HepG2 (cell line): ENCODE measurements around the gene GHRH. TPM values are rescaled to one million over a fixed set of nuclear protein-coding genes. Genes with fewer than 3 reads are reported as not detected.
A peak's percentile ranks its signal among the peaks of the same experiment; 100 is the strongest.

Source experiments
- AHR ChIP-seq: IDR thresholded peaks from 2 replicates; pipeline ENCODE4 v1.6.1; 2018; ENCODE audit warnings: missing genetic modification reagents, missing compliant biosample characterization
- BRD4 ChIP-seq: sonication (generic); formaldehyde crosslinking; IDR thresholded peaks from 2 replicates; pipeline ENCODE4 v1.4.0; 2020; ENCODE audit warnings: missing genetic modification reagents
- CCDC6 ChIP-seq: sonication (generic); formaldehyde crosslinking; IDR thresholded peaks from 2 replicates; pipeline ENCODE4 v1.8.1; 2022; ENCODE audit warnings: mild to moderate bottlenecking, missing genetic modification reagents, moderate library complexity
- CREM ChIP-seq, 2 experiments: sonication (generic) in 1 of 2; formaldehyde crosslinking in 1 of 2; IDR thresholded peaks; 2 replicates each; pipeline versions ENCODE4 v1.4.0 to v1.6.1; 2016 to 2020; ENCODE audit warnings: antibody characterized with exemption in 1 of 2, mild to moderate bottlenecking in 1 of 2, missing genetic modification reagents in 1 of 2
- ETV6 ChIP-seq: sonication (generic); formaldehyde crosslinking; conservative IDR thresholded peaks from 2 replicates; pipeline ENCODE4 v1.4.0; 2020; ENCODE audit warnings: missing genetic modification reagents
- FOXC1 ChIP-seq: sonication (generic); formaldehyde crosslinking; IDR thresholded peaks from 2 replicates; pipeline ENCODE4 v1.8.0; 2022; ENCODE audit warnings: mild to moderate bottlenecking, missing genetic modification reagents, borderline replicate concordance
- MAF1 ChIP-seq: sonication (generic); formaldehyde crosslinking; IDR thresholded peaks from 2 replicates; pipeline ENCODE4 v1.5.0; 2020; ENCODE audit warnings: missing genetic modification reagents, borderline replicate concordance
- MTF1 ChIP-seq: sonication (generic); formaldehyde crosslinking; IDR thresholded peaks from 2 replicates; pipeline ENCODE4 v1.5.0; 2020; ENCODE audit warnings: missing genetic modification reagents
- ONECUT2 ChIP-seq: sonication (generic); formaldehyde crosslinking; IDR thresholded peaks from 2 replicates; pipeline ENCODE4 v1.4.0; 2020; ENCODE audit warnings: missing genetic modification reagents
- REPIN1 ChIP-seq: sonication (generic); formaldehyde crosslinking; IDR thresholded peaks from 2 replicates; pipeline ENCODE4 v1.8.0; 2022; ENCODE audit warnings: missing genetic modification reagents, low read depth, mild to moderate bottlenecking, borderline replicate concordance
- RFX5 ChIP-seq: IDR thresholded peaks from 2 replicates; pipeline ENCODE4 v1.6.1; 2011; ENCODE audit warnings: low read depth, low read length, improper control_type of control experiment
- RFXAP ChIP-seq: sonication (generic); formaldehyde crosslinking; IDR thresholded peaks from 2 replicates; pipeline ENCODE4 v1.4.0; 2020; ENCODE audit warnings: missing genetic modification reagents, borderline replicate concordance
- RNF2 ChIP-seq: fragments of 450-650 bp; conservative IDR thresholded peaks from 2 replicates; pipeline ENCODE4 v1.6.1; 2016; ENCODE audit warnings: low read depth
- SATB2 ChIP-seq: sonication (generic); formaldehyde crosslinking; IDR thresholded peaks from 2 replicates; pipeline ENCODE4 v1.5.0; 2020; ENCODE audit warnings: missing genetic modification reagents
- SP2 ChIP-seq: sonication (generic); formaldehyde crosslinking; IDR thresholded peaks from 2 replicates; pipeline ENCODE4 v1.5.1; 2020; ENCODE audit warnings: mild to moderate bottlenecking, missing genetic modification reagents
- SRF ChIP-seq: IDR thresholded peaks from 2 replicates; pipeline ENCODE4 v1.6.1; 2011; ENCODE audit warnings: mild to moderate bottlenecking, low read depth, low read length, moderate library complexity
- THRA ChIP-seq: sonication (generic); formaldehyde crosslinking; IDR thresholded peaks from 2 replicates; pipeline ENCODE4 v1.4.0; 2020; ENCODE audit warnings: missing genetic modification reagents, borderline replicate concordance
- YEATS4 ChIP-seq: sonication (generic); formaldehyde crosslinking; IDR thresholded peaks from 2 replicates; pipeline ENCODE4 v1.4.0; 2020; ENCODE audit warnings: missing genetic modification reagents, borderline replicate concordance
- ZBTB43 ChIP-seq: sonication (generic); formaldehyde crosslinking; conservative IDR thresholded peaks from 2 replicates; pipeline ENCODE4 v1.4.0; 2020; ENCODE audit warnings: missing genetic modification reagents
- ZFP90 ChIP-seq: sonication (generic); formaldehyde crosslinking; IDR thresholded peaks from 2 replicates; pipeline ENCODE4 v1.8.0; 2022; ENCODE audit warnings: missing genetic modification reagents, mild to moderate bottlenecking, inconsistent platforms, borderline replicate concordance
- ZNF296 ChIP-seq: sonication (generic); formaldehyde crosslinking; conservative IDR thresholded peaks from 2 replicates; pipeline ENCODE4 v1.5.0; 2020; ENCODE audit warnings: mild to moderate bottlenecking, missing genetic modification reagents
- ZNF431 ChIP-seq: sonication (generic); formaldehyde crosslinking; IDR thresholded peaks from 2 replicates; pipeline ENCODE4 v1.9.0; 2022; ENCODE audit warnings: missing genetic modification reagents, low read depth, mild to moderate bottlenecking, borderline replicate concordance
- ZNF432 ChIP-seq: sonication (generic); formaldehyde crosslinking; IDR thresholded peaks from 2 replicates; pipeline ENCODE4 v1.5.0; 2020; ENCODE audit warnings: missing genetic modification reagents, mild to moderate bottlenecking, borderline replicate concordance
- ZNF451 ChIP-seq: sonication (generic); formaldehyde crosslinking; IDR thresholded peaks from 2 replicates; pipeline ENCODE4 v1.5.0; 2020; ENCODE audit warnings: mild to moderate bottlenecking, missing genetic modification reagents
- ZNF572 ChIP-seq: sonication (generic); formaldehyde crosslinking; IDR thresholded peaks from 2 replicates; pipeline ENCODE4 v1.5.1; 2020; ENCODE audit warnings: mild to moderate bottlenecking, missing genetic modification reagents
- ZNF737 ChIP-seq: sonication (generic); formaldehyde crosslinking; IDR thresholded peaks from 2 replicates; pipeline ENCODE4 v1.5.0; 2020; ENCODE audit warnings: missing genetic modification reagents, mild to moderate bottlenecking, borderline replicate concordance
- ZNF746 ChIP-seq: sonication (generic); formaldehyde crosslinking; IDR thresholded peaks from 2 replicates; pipeline ENCODE4 v1.8.0; 2022; ENCODE audit warnings: mild to moderate bottlenecking, missing genetic modification reagents
- ZNF773 ChIP-seq: sonication (generic); formaldehyde crosslinking; IDR thresholded peaks from 2 replicates; pipeline ENCODE4 v1.4.0; 2020; ENCODE audit warnings: missing genetic modification reagents, borderline replicate concordance
- ZNF792 ChIP-seq: IDR thresholded peaks from 2 replicates; pipeline ENCODE4 v1.6.1; 2016
- polyA plus RNA-seq, 8 experiments: library from polyadenylated mRNA; depleted of rRNA in 3 of 8; stranded (reverse) in 7 of 8; unstranded in 1 of 8; fragments of >200 nt; fragmentation: Illumina TruSeq in 4 of 8; extraction: Trizol in 4 of 8; gene quantifications; 2 replicates each; pipeline versions ENCODE4 v1.2.1 to v1.2.3, GENCODE V29; 2011 to 2016; ENCODE audit warnings: low read depth in 4 of 8, missing spikeins in 1 of 8, mixed read lengths in 1 of 8; ENCODE audit not compliant: insufficient read depth in 1 of 8
- total RNA-seq, 5 experiments: library from RNA; depleted of rRNA; stranded (reverse); fragments of >200 nt; fragmentation: Illumina TruSeq; extraction: Trizol; gene quantifications; 2 replicates each; pipeline ENCODE4 v1.2.3, GENCODE V29; 2016; ENCODE audit warnings: low read depth in 1 of 5

The GHRH gene
- total and polyA plus RNA-seq, 2 of the 13 experiments (the other 11 are each of a cell fraction or from before 2014, with no cell fraction given), result not detected

GRCh38 chr20:37284691-37285161 is 23.1 kb upstream of the GHRH start (continued):
- TF ChIP-seq REPIN1 (CRISPR knock-in tag), result peak; percentile 31; the same call in 1 of the 2 replicates
- 0 out of 2 replicates have a peak, but pooled peaks have one; percentile 66 for TF ChIP-seq ZFP90
- TF ChIP-seq ZNF737, result 0 out of 2 replicates have a peak, but pooled peaks have one; percentile 67
- no peak for TF ChIP-seq ZNF773 (CRISPR knock-in tag)
- TF ChIP-seq ZNF296 (CRISPR knock-in tag), result 0 out of 2 replicates have a peak, but pooled peaks have one; percentile 51
- no peak for TF ChIP-seq SP2 (CRISPR knock-in tag)
- TF ChIP-seq CREM (IDR thresholded peaks at IDR 0.05), result 0 out of 2 replicates have a peak, but pooled peaks have one; percentile 2
- TF ChIP-seq CREM (CRISPR knock-in tag; IDR thresholded peaks at IDR 0.05), result no peak
- TF ChIP-seq ZNF432 (CRISPR knock-in tag), result no peak
- TF ChIP-seq SATB2 (CRISPR knock-in tag), result peak; percentile 69; the same call in 1 of the 2 replicates
- TF ChIP-seq MAF1 (CRISPR knock-in tag), result peak; percentile 19; the same call in 1 of the 2 replicates
- no peak for TF ChIP-seq FOXC1 (CRISPR knock-in tag)
- 0 out of 2 replicates have a peak, but pooled peaks have one; percentile 21 for TF ChIP-seq ONECUT2 (CRISPR knock-in tag)
- TF ChIP-seq AHR (CRISPR knock-in tag), result no peak
- 0 out of 2 replicates have a peak, but pooled peaks have one; percentile 3 for TF ChIP-seq ZNF792
- 0 out of 2 replicates have a peak, but pooled peaks have one; percentile 41 for TF ChIP-seq BRD4 (CRISPR knock-in tag)
- no peak for TF ChIP-seq CCDC6 (CRISPR knock-in tag)
- TF ChIP-seq ZNF451 (CRISPR knock-in tag), result 0 out of 2 replicates have a peak, but pooled peaks have one; percentile 9
- no peak for TF ChIP-seq ZNF431 (CRISPR knock-in tag)
- TF ChIP-seq SRF, result no peak
- no peak for TF ChIP-seq RFX5
- TF ChIP-seq ZNF746, result no peak
- peak; percentile 95 for TF ChIP-seq ZNF572 (CRISPR knock-in tag)
- TF ChIP-seq ETV6, result no peak
- 0 out of 2 replicates have a peak, but pooled peaks have one; percentile 26 for TF ChIP-seq RFXAP (CRISPR knock-in tag)
- 0 out of 2 replicates have a peak, but pooled peaks have one; percentile 32 for TF ChIP-seq ZBTB43 (CRISPR knock-in tag)
- no peak for TF ChIP-seq MTF1 (CRISPR knock-in tag)
- TF ChIP-seq YEATS4, result no peak
- no peak for TF ChIP-seq RNF2
- TF ChIP-seq THRA (CRISPR knock-in tag), result peak; percentile 54; the same call in 1 of the 2 replicates
